OCI-LY3 (cell line): Measurements from ENCODE around the gene BACH2.

Source experiments
- CTCF ChIP-seq: fragments of 200-600, 300-600 bp; sonication (generic); IDR thresholded peaks from 2 replicates; pipeline ENCODE4 v1.5.1; 2014; ENCODE audit warnings: antibody characterized with exemption, low read length, low read depth
- EZH2phosphoT487 ChIP-seq: fragments of 200-600 bp; shearing (Covaris generic); IDR thresholded peaks from 2 replicates; pipeline ENCODE4 v1.6.1; 2018; ENCODE audit warnings: antibody characterized with exemption, mixed run types, low read depth

- TF ChIP-seq CTCF (no peak), EZH2phosphoT487 (no peak)
Observed at GRCh38 chr6:90177544-90178383, 118.9 kb downstream of the BACH2 start.
